K562 (cell line): Measurements from ENCODE around the gene COL4A5. TPM values are rescaled to one million over a fixed set of nuclear protein-coding genes. Genes with fewer than 3 reads are reported as not detected.

Experiments used
- ATAC-seq: fragments of 200-7000 bp; cut with Tn5 transposase; 3 replicates; pipeline ENCODE4 v1.9.1; 2020; ENCODE audit warnings: moderate library complexity
- BruUV-seq: library from RNA; stranded (reverse); fragments of 400-500 nt; replicated peaks from 2 replicates; lab custom pipeline; 2021; lab: Mats Ljungman, UMichigan
- CTCF ChIA-PET: fragments of 300-600 bp; formaldehyde crosslinking; extraction: SDS; loops from one replicate; lab custom pipeline; 2021; ENCODE audit warnings: low intra/inter-chr PET ratio; lab: Yijun Ruan, JAX
- POLR2A ChIA-PET: fragments of 300-600, 350-650 bp; sonication (Branson Sonifier 250); formaldehyde crosslinking; extraction: SDS; loops from one replicate; lab custom pipeline; 2021; ENCODE audit warnings: antibody characterized with exemption, inconsistent platforms; lab: Yijun Ruan, JAX
- DNase-seq, 4 experiments: peaks; one replicate each; pipeline versions ENCODE4 v3.0.0 to v3.0.0-alpha.2; 2011 to 2018; ENCODE audit warnings: low spot score in 3 of 4, mixed read lengths in 3 of 4; ENCODE audit errors: extremely low read depth in 1 of 4
- FAIRE-seq: peaks from 2 replicates; lab custom pipeline; 2011; peaks lifted over from hg19 to GRCh38; lab: Jason Lieb, UNC
- H2AFZ ChIP-seq: 2 replicates; pipeline ENCODE4 v1.6.0; 2011; ENCODE audit warnings: low read depth, low read length, control low read depth, inconsistent platforms
- H3K27ac ChIP-seq: fragments of 200-600 bp; 3 replicates; pipeline ENCODE4 v1.8.0; 2011; ENCODE audit warnings: low read depth, mild to moderate bottlenecking, control low read depth, inconsistent platforms, low read length, moderate library complexity, mixed read lengths; ENCODE audit errors: extremely low read depth
- H3K27me3 ChIP-seq, 2 experiments: fragments of 300-600 bp in 1 of 2; 2 replicates in 1 of 2; 3 replicates in 1 of 2; pipeline versions ENCODE4 v1.6.0 to v1.8.0; 2011; ENCODE audit warnings: inconsistent platforms in 2 of 2, low read length in 2 of 2, mild to moderate bottlenecking in 1 of 2, mixed read lengths in 1 of 2, moderate library complexity in 1 of 2; ENCODE audit not compliant: control insufficient read depth in 2 of 2, insufficient read depth in 2 of 2
- H3K36me3 ChIP-seq: fragments of 300-600 bp; 3 replicates; pipeline ENCODE4 v1.8.0; 2011; ENCODE audit warnings: mild to moderate bottlenecking, low read length, inconsistent platforms; ENCODE audit not compliant: control insufficient read depth, insufficient read depth
- H3K4me1 ChIP-seq, 2 experiments: fragments of 200-600 bp in 1 of 2; replicated peaks in 1 of 2; 2 replicates in 1 of 2; 3 replicates in 1 of 2; pipeline versions ENCODE4 v1.5.1 to v1.8.0; 2011; ENCODE audit warnings: inconsistent platforms in 2 of 2, low read length in 2 of 2, mild to moderate bottlenecking in 1 of 2, mixed read lengths in 1 of 2, moderate library complexity in 1 of 2; ENCODE audit not compliant: control insufficient read depth in 2 of 2, insufficient read depth in 2 of 2
- H3K4me2 ChIP-seq: 2 replicates; pipeline ENCODE4 v1.6.1; 2011; ENCODE audit warnings: low read length, control low read depth, inconsistent platforms, mixed read lengths; ENCODE audit not compliant: insufficient read depth
- H3K4me3 ChIP-seq: fragments of 200-600 bp; sonication (generic), shearing (Covaris generic); 2 replicates; pipeline ENCODE4 v1.5.1; 2016; ENCODE audit warnings: control low read depth, inconsistent platforms
- H3K79me2 ChIP-seq: fragments of 200-600 bp; 3 replicates; pipeline ENCODE4 v1.8.0; 2011; ENCODE audit warnings: low read length, inconsistent platforms; ENCODE audit not compliant: control insufficient read depth, insufficient read depth
- H3K9ac ChIP-seq, 2 experiments: 2 replicates each; pipeline versions ENCODE4 v1.6.0 to v1.6.1; 2011; ENCODE audit warnings: low read depth in 2 of 2, low read length in 2 of 2, control low read depth in 1 of 2, inconsistent platforms in 1 of 2, mild to moderate bottlenecking in 1 of 2, mixed read lengths in 1 of 2; ENCODE audit not compliant: insufficient read depth in 1 of 2
- H3K9me1 ChIP-seq: one replicate; pipeline ENCODE4 v1.6.0; 2011; ENCODE audit warnings: inconsistent platforms, mild to moderate bottlenecking, low read length, moderate library complexity; ENCODE audit not compliant: control insufficient read depth, insufficient read depth
- H3K9me3 ChIP-seq: replicated peaks from 2 replicates; pipeline ENCODE4 v1.5.1; 2011; ENCODE audit warnings: low read depth, low read length, inconsistent platforms; ENCODE audit not compliant: control insufficient read depth, insufficient read depth
- H4K20me1 ChIP-seq: replicated peaks from 2 replicates; pipeline ENCODE4 v1.6.1; 2011; ENCODE audit warnings: low read length, inconsistent platforms, mixed read lengths; ENCODE audit not compliant: control insufficient read depth, insufficient read depth
- CEBPB ChIP-seq: fragments of 450-650 bp; IDR thresholded peaks from 2 replicates; pipeline ENCODE4 v1.6.1; 2016; ENCODE audit warnings: missing genetic modification characterization, missing compliant biosample characterization
- CEBPG ChIP-seq, 3 experiments: fragments of 200-800 bp in 1 of 3; sonication (Bioruptor generic) in 1 of 3; sonication (generic) in 1 of 3; formaldehyde crosslinking in 1 of 3; IDR thresholded peaks in 2 of 3; conservative IDR thresholded peaks in 1 of 3; 2 replicates each; pipeline versions ENCODE4 v1.6.1 to v1.8.0; 2016 to 2022; ENCODE audit warnings: missing compliant biosample characterization in 2 of 3, missing genetic modification characterization in 2 of 3, mild to moderate bottlenecking in 1 of 3, missing genetic modification reagents in 1 of 3
- ELF1 ChIP-seq: fragments of 200-800 bp; sonication (Bioruptor generic); IDR thresholded peaks from 2 replicates; pipeline ENCODE4 v1.6.1; 2016; ENCODE audit warnings: missing genetic modification characterization, missing compliant biosample characterization
- MTA1 ChIP-seq: fragments of 450-650 bp; IDR thresholded peaks from 2 replicates; pipeline ENCODE4 v1.6.1; 2017; ENCODE audit warnings: borderline replicate concordance
- NELFE ChIP-seq: IDR thresholded peaks from 2 replicates; pipeline ENCODE4 v1.6.1; 2011; ENCODE audit warnings: mild to moderate bottlenecking; ENCODE audit not compliant: insufficient read depth, insufficient read length
- NFATC3 ChIP-seq: fragments of 450-650 bp; IDR thresholded peaks from 2 replicates; pipeline ENCODE4 v1.6.1; 2017; ENCODE audit warnings: mild to moderate bottlenecking
- RFX1 ChIP-seq: fragments of 450-650 bp; IDR thresholded peaks from 2 replicates; pipeline ENCODE4 v1.6.1; 2016; ENCODE audit warnings: mild to moderate bottlenecking, moderate library complexity
- SETDB1 ChIP-seq: IDR thresholded peaks from one replicate; pipeline ENCODE4 v1.6.1; 2012; ENCODE audit warnings: low read length, control low read depth, inconsistent platforms
- SRSF1 ChIP-seq: fragments of 200-400 bp; formaldehyde crosslinking; IDR thresholded peaks from 2 replicates; pipeline ENCODE4 v1.6.1; 2017; ENCODE audit warnings: mild to moderate bottlenecking, low read depth, low read length, moderate library complexity
- ZEB2 ChIP-seq: fragments of 450-650 bp; IDR thresholded peaks from 2 replicates; pipeline ENCODE4 v1.6.1; 2016
- ZNF583 ChIP-seq: fragments of 250-450 bp; sonication (Bioruptor Pico); IDR thresholded peaks from 2 replicates; pipeline ENCODE4 v1.4.0; 2020
- WGBS: fragments of 100-300 bp; shearing (Covaris generic); methylation state at CpG from one replicate; pipeline ENCODE4 v1.1.6; 2016; ENCODE audit warnings: low coverage, mixed read lengths; ENCODE audit not compliant: insufficient coverage; ENCODE audit errors: missing lambda C conversion rate; 5-methylcytosine and 5-hydroxymethylcytosine counted together
- in situ Hi-C: fragments of 300-500 bp; cut with MboI; formaldehyde crosslinking; loops from 4 replicates; pipeline ENCODE4 v1.15.0; 2018; ENCODE audit warnings: inconsistent platforms, mixed read lengths
- intact Hi-C: fragments of 100-400 bp; cut with micrococcal nuclease; formaldehyde crosslinking; loops from 2 replicates; pipeline ENCODE4 v1.14.2; 2022
- polyA plus RNA-seq, 8 experiments: library from polyadenylated mRNA; depleted of rRNA in 4 of 8; stranded (reverse) in 5 of 8; unstranded in 3 of 8; fragments of >200 nt; fragmentation: Nextera tagmentation in 2 of 8; fragmentation: Illumina TruSeq in 1 of 8; extraction: Ambion mirVana in 2 of 8; extraction: Trizol in 1 of 8; gene quantifications; 2 replicates each; pipeline versions ENCODE4 v1.2.1 to v1.2.3, GENCODE V29; 2011 to 2014; ENCODE audit warnings: inconsistent platforms in 1 of 8, missing spikeins in 1 of 8
- total RNA-seq, 7 experiments: library from RNA; depleted of rRNA in 6 of 7; stranded (reverse); fragments of >200 nt in 6 of 7; fragmentation: Illumina TruSeq in 2 of 7; extraction: Trizol in 2 of 7; gene quantifications; 2 replicates each; pipeline versions ENCODE4 v1.2.1 to v1.2.3, GENCODE V29; 2011 to 2021; ENCODE audit warnings: low replicate concordance in 1 of 7

Gene COL4A5
- total and polyA plus RNA-seq, 9 of the 15 experiments (the other 6 are each of a cell fraction or from before 2014, with no cell fraction given), result 0.66 to 2.5 (median 1.8) TPM

DNA sequence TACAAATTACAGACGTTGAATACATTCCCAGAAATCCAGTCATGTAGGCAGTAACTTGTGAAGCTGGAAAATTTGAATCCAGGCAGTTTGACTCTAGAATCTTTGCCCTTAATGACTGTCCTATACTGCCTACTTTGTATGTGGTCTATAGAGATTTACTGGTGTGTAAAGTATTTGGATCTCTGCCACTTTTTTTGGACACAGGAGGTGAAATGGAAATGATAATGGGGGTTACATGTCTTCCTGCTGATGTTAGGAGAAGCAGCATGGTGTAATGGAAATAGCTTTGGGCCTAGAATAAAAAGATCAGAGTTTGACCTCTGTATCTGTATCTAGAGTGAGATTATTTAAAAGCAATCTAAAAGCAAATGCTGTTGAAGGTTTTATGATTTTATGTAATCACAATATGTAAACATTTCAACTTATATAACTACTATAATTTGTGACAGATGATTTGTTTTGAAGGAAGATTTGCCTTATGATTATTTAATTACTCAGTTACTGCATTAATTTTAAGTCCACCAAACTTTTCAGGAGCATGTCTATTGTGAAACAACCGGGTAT is 3.3 kb downstream of the COL4A5 start:
- no peak overlapping the region for H3K4me3 ChIP-seq
- CTCF ChIA-PET, result no interaction called here
- no peaks in the 10 kb centered on the region for H3K79me2 ChIP-seq
- H3K27ac ChIP-seq, result no peak overlapping the region
- no peak overlapping the region for H2AFZ ChIP-seq
- H3K9ac ChIP-seq, result no peak overlapping the region
- WGBS, result 13% methylated on average over 2 of the region's 2 CpGs
- POLR2A ChIA-PET, result no interaction called here
- H3K9me3 ChIP-seq, result no peaks in the 10 kb centered on the region
- DNase-seq (no peak), ATAC-seq (no peak), FAIRE-seq (no peak)
- TF ChIP-seq NFATC3 (no peak), NELFE (no peak), ZEB2 (no peak), ELF1 (tag) (no peak), ZNF583 (no peak), SRSF1 (no peak)
- H3K36me3 ChIP-seq, result no peaks in the 10 kb centered on the region
- peaks cover 0 to 5% of the 10 kb centered on the region in 2 experiments; a peak in 1 of 5 replicates for H3K27me3 ChIP-seq
- no peaks in the 10 kb centered on the region for H3K9me1 ChIP-seq
- no peak overlapping the region for H3K4me2 ChIP-seq
- intact Hi-C loops (no loop called here), in situ Hi-C loops (no loop called here)
- H3K4me1 ChIP-seq, result peaks cover 0 to 2% of the 10 kb centered on the region in 2 experiments; a peak in 3 of 5 replicates
- H4K20me1 ChIP-seq, result no peaks in the 10 kb centered on the region
- no TSS peak for BruUV-seq

DNA sequence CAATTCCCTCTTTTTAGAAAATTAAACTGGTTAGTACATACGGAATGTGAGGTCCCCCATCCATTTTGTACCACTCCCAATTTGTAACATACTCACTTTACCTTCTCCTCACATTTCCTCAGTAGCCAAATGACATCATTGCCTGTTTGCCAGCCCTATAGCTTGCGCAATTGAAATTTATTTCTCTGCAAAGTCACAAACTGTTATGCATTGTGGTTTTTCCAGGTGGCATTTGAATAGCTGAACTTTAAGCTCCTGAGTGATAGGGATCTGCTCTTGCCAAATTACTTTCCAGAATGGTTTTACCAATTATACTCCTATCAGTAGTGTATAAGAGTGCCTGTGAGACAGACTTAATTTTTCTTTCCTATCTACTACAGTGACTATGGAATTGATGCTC is 7.7 kb downstream of the COL4A5 start:
- WGBS, result 17% methylated on average over 2 of the region's 2 CpGs
- intact Hi-C loops, result no loop called here
- Histone ChIP-seq H3K9ac (no peak overlapping the region), H3K27ac (no peak overlapping the region), H3K36me3 (no peaks in the 10 kb centered on the region), H3K79me2 (no peaks in the 10 kb centered on the region), H3K9me3 (no peaks in the 10 kb centered on the region), H3K9me1 (no peaks in the 10 kb centered on the region), H3K4me1 (no peaks in the 10 kb centered on the region), H3K4me3 (no peak overlapping the region), H2AFZ (no peak overlapping the region), H3K27me3 (no peaks in the 10 kb centered on the region), H3K4me2 (no peak overlapping the region), H4K20me1 (no peaks in the 10 kb centered on the region)
- in situ Hi-C loops, result no loop called here
- no peak for FAIRE-seq
- no peak for TF ChIP-seq CEBPG (CRISPR knock-in tag; IDR thresholded peaks at IDR 0.05)
- peak in 1 of 2 experiments; percentile 34; a peak in 2 of 4 replicates for TF ChIP-seq CEBPG (tag; conservative IDR thresholded peaks at IDR 0.05 in 1 of 2, IDR thresholded peaks at IDR 0.05 in 1 of 2)
- no peak for TF ChIP-seq MTA1
- TF ChIP-seq CEBPB (tag), result peak; percentile 75
- TF ChIP-seq RFX1, result no peak
- no peak for TF ChIP-seq SETDB1
- no peak for DNase-seq
- no TSS peak for BruUV-seq
- POLR2A ChIA-PET, result no interaction called here
- ATAC-seq, result no peak
- CTCF ChIA-PET, result no interaction called here
